GM12878 (cell line): ENCODE results near the gene METTL14.

ENCODE experiments used
- CHD4 ChIP-seq: fragments of 200-600 bp; sonication (generic); IDR thresholded peaks from 2 replicates; pipeline ENCODE4 v1.6.1; 2016; ENCODE audit warnings: mild to moderate bottlenecking
- EP300 ChIP-seq, 2 experiments: fragments of 150-350 bp in 1 of 2; IDR thresholded peaks; 2 replicates each; pipeline ENCODE4 v1.6.1; 2011 to 2012; ENCODE audit warnings: low read depth in 2 of 2, low read length in 2 of 2, borderline replicate concordance in 1 of 2, improper control_type of control experiment in 1 of 2, inconsistent platforms in 1 of 2; ENCODE audit not compliant: control insufficient read depth in 1 of 2
- HDGF ChIP-seq: fragments of 450-650 bp; IDR thresholded peaks from 2 replicates; pipeline ENCODE4 v1.6.1; 2016; ENCODE audit warnings: antibody characterized with exemption
- KAT2A ChIP-seq: conservative IDR thresholded peaks from 2 replicates; pipeline ENCODE4 v1.6.1; 2011; ENCODE audit warnings: low read depth, low read length; ENCODE audit not compliant: control insufficient read depth
- RCOR1 ChIP-seq: conservative IDR thresholded peaks from 2 replicates; pipeline ENCODE4 v1.6.1; 2012; ENCODE audit warnings: low read depth, low read length, improper control_type of control experiment
- RFX5 ChIP-seq: IDR thresholded peaks from 2 replicates; pipeline ENCODE4 v1.6.1; 2011; ENCODE audit warnings: low read depth, low read length, improper control_type of control experiment
- SIN3A ChIP-seq: IDR thresholded peaks from 2 replicates; pipeline ENCODE4 v1.6.1; 2012; ENCODE audit warnings: low read depth, low read length, improper control_type of control experiment
- TF ChIP-seq, protein P1 (sequence below), 3 experiments: IDR thresholded peaks in 2 of 3; conservative IDR thresholded peaks in 1 of 3; 2 replicates each; pipeline ENCODE4 v1.5.1; 2011; ENCODE audit warnings: low read depth in 3 of 3, low read length in 3 of 3, mild to moderate bottlenecking in 3 of 3, control low read depth in 2 of 3, moderate library complexity in 2 of 3, inconsistent platforms in 1 of 3, mixed read lengths in 1 of 3; ENCODE audit not compliant: control insufficient read depth in 2 of 3, insufficient read depth in 1 of 3; ENCODE audit errors: extremely low read depth in 1 of 3

DNA sequence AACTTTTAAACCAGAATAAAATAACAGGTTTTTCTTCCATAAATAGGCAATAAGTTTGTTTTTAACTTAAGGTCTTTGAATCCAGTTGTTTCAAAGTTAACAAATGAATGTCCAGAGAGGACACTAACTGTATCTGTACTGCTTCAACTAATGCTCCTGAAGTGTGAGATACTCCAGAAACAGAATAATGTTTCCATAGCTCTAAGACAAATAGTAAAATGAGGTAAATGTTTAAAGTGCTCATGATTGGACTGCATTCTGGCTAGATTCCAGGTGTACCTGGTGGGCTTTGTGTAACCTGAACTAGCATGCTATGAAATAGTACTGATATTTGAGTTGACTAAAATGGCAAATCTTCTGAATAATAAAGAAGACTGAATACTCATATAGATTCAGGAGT is 51.7 kb downstream of the METTL14 start:
- TF ChIP-seq CHD4 (no peak), SIN3A (no peak), RFX5 (no peak), RCOR1 (no peak), KAT2A (no peak), HDGF (no peak), EP300 (IDR thresholded peaks at IDR 0.05; ENCODE audit: borderline replicate concordance in 1 of 2, control insufficient read depth in 1 of 2, low read depth in 2 of 2, low read length in 2 of 2) (no peak)
- TF ChIP-seq, protein P1, sequence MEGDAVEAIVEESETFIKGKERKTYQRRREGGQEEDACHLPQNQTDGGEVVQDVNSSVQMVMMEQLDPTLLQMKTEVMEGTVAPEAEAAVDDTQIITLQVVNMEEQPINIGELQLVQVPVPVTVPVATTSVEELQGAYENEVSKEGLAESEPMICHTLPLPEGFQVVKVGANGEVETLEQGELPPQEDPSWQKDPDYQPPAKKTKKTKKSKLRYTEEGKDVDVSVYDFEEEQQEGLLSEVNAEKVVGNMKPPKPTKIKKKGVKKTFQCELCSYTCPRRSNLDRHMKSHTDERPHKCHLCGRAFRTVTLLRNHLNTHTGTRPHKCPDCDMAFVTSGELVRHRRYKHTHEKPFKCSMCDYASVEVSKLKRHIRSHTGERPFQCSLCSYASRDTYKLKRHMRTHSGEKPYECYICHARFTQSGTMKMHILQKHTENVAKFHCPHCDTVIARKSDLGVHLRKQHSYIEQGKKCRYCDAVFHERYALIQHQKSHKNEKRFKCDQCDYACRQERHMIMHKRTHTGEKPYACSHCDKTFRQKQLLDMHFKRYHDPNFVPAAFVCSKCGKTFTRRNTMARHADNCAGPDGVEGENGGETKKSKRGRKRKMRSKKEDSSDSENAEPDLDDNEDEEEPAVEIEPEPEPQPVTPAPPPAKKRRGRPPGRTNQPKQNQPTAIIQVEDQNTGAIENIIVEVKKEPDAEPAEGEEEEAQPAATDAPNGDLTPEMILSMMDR (IDR thresholded peaks at IDR 0.05 in 2 of 3, conservative IDR thresholded peaks at IDR 0.05 in 1 of 3; ENCODE audit: control insufficient read depth in 2 of 3, extremely low read depth in 1 of 3, insufficient read depth in 1 of 3, low read depth in 3 of 3, low read length in 3 of 3), result no peak
